GM12878 (cell line): ENCODE results near the gene CSH2. TPM values are rescaled to one million over a fixed set of nuclear protein-coding genes. Genes with fewer than 3 reads are reported as not detected.

Source experiments
- CBFB ChIP-seq: IDR thresholded peaks from 2 replicates; pipeline ENCODE4 v1.6.1; 2016; ENCODE audit warnings: antibody characterized with exemption, low read depth
- CHD1 ChIP-seq: IDR thresholded peaks from 2 replicates; pipeline ENCODE4 v1.6.1; 2012; ENCODE audit warnings: low read depth, low read length, improper control_type of control experiment
- CREB1 ChIP-seq: IDR thresholded peaks from 2 replicates; pipeline ENCODE4 v1.6.1; 2012; ENCODE audit warnings: low read depth, mild to moderate bottlenecking, inconsistent platforms
- HCFC1 ChIP-seq: fragments of 150-350 bp; IDR thresholded peaks from 2 replicates; pipeline ENCODE4 v1.6.1; 2014; ENCODE audit warnings: low read length
- HDAC2 ChIP-seq: fragments of 200-600 bp; sonication (generic); IDR thresholded peaks from 2 replicates; pipeline ENCODE4 v1.6.1; 2017
- HDAC6 ChIP-seq: fragments of 200-600 bp; sonication (generic); IDR thresholded peaks from one replicate; pipeline ENCODE4 v1.8.0; 2017; ENCODE audit warnings: antibody characterized with exemption; ENCODE audit not compliant: unreplicated experiment
- IRF4 ChIP-seq: IDR thresholded peaks from 2 replicates; pipeline ENCODE4 v1.6.1; 2011; ENCODE audit warnings: low read depth, low read length
- MEF2B ChIP-seq: fragments of 450-650 bp; IDR thresholded peaks from 2 replicates; pipeline ENCODE4 v1.6.1; 2018; ENCODE audit warnings: mild to moderate bottlenecking, moderate library complexity; ENCODE audit not compliant: partially characterized antibody, poor library complexity, severe bottlenecking
- MTA2 ChIP-seq: fragments of 450-650 bp; IDR thresholded peaks from 2 replicates; pipeline ENCODE4 v1.6.1; 2016; ENCODE audit warnings: low read depth, mild to moderate bottlenecking, moderate library complexity
- MYB ChIP-seq: fragments of 150-350 bp; IDR thresholded peaks from 2 replicates; pipeline ENCODE4 v1.6.1; 2014; ENCODE audit warnings: mild to moderate bottlenecking, low read depth, low read length, borderline replicate concordance
- MYC ChIP-seq: IDR thresholded peaks from 2 replicates; pipeline ENCODE4 v1.6.1; 2011; ENCODE audit warnings: mild to moderate bottlenecking, low read length, moderate library complexity, inconsistent platforms; ENCODE audit not compliant: insufficient read depth, insufficient replicate concordance, insufficient read length, severe bottlenecking
- PAX8 ChIP-seq: fragments of 450-650 bp; IDR thresholded peaks from 2 replicates; pipeline ENCODE4 v1.6.1; 2017; ENCODE audit warnings: mild to moderate bottlenecking, moderate library complexity
- RAD21 ChIP-seq: IDR thresholded peaks from 2 replicates; pipeline ENCODE4 v1.6.1; 2011; ENCODE audit warnings: mild to moderate bottlenecking, low read depth, low read length, moderate library complexity; ENCODE audit not compliant: insufficient read depth
- RB1 ChIP-seq: fragments of 450-650 bp; formaldehyde crosslinking; IDR thresholded peaks from 2 replicates; pipeline ENCODE4 v1.6.1; 2017; ENCODE audit warnings: mild to moderate bottlenecking, borderline replicate concordance
- RBBP5 ChIP-seq: fragments of 200-600 bp; sonication (generic); conservative IDR thresholded peaks from 2 replicates; pipeline ENCODE4 v1.6.1; 2016
- RELA ChIP-seq: fragments of 450-650 bp; IDR thresholded peaks from 2 replicates; pipeline ENCODE4 v1.8.0; 2014; ENCODE audit warnings: borderline replicate concordance; ENCODE audit not compliant: partially characterized antibody
- STAT3 ChIP-seq: IDR thresholded peaks from 2 replicates; pipeline ENCODE4 v1.6.1; 2011; ENCODE audit warnings: low read depth, low read length, improper control_type of control experiment
- TCF12 ChIP-seq: IDR thresholded peaks from 2 replicates; pipeline ENCODE4 v1.6.1; 2011; ENCODE audit warnings: low read depth, mild to moderate bottlenecking, low read length
- YY1 ChIP-seq: IDR thresholded peaks from 2 replicates; pipeline ENCODE4 v1.6.1; 2011; ENCODE audit warnings: low read depth, mild to moderate bottlenecking, low read length
- ZNF274 ChIP-seq: IDR thresholded peaks from one replicate; pipeline ENCODE4 v1.8.0; 2011; ENCODE audit not compliant: insufficient read length, insufficient read depth
- polyA plus RNA-seq, 11 experiments: library from polyadenylated mRNA; depleted of rRNA in 4 of 11; unstranded in 6 of 11; stranded (reverse) in 5 of 11; fragments of >200 nt; fragmentation: Nextera tagmentation in 4 of 11; fragmentation: Illumina TruSeq in 1 of 11; extraction: Ambion mirVana in 4 of 11; extraction: Trizol in 1 of 11; gene quantifications; 1 replicate in 1 of 11; 2 replicates in 10 of 11; pipeline versions ENCODE4 v1.2.1 to v1.2.3, GENCODE V29; 2011 to 2016; ENCODE audit warnings: inconsistent platforms in 2 of 11, missing spikeins in 2 of 11, low read depth in 1 of 11
- total RNA-seq, 4 experiments: library from RNA; depleted of rRNA in 3 of 4; stranded (reverse); fragments of >200 nt in 3 of 4; fragmentation: Illumina TruSeq in 1 of 4; extraction: Trizol in 1 of 4; gene quantifications; 2 replicates each; pipeline versions ENCODE4 v1.2.1 to v1.2.3, GENCODE V29; 2013 to 2021
- TF ChIP-seq, protein P1 (sequence below): fragments of 450-650 bp; IDR thresholded peaks from 2 replicates; pipeline ENCODE4 v1.6.1; 2017; ENCODE audit warnings: antibody characterized with exemption, mild to moderate bottlenecking, moderate library complexity
- TF ChIP-seq, protein P2 (sequence below): IDR thresholded peaks from 2 replicates; pipeline ENCODE4 v1.6.1; 2012; ENCODE audit warnings: low read depth, low read length, improper control_type of control experiment
- TF ChIP-seq, protein P3 (sequence below): fragments of 450-650 bp; IDR thresholded peaks from 2 replicates; pipeline ENCODE4 v1.6.1; 2017; ENCODE audit warnings: mild to moderate bottlenecking
- TF ChIP-seq, protein P4 (sequence below): fragments of 450-650 bp; IDR thresholded peaks from 2 replicates; pipeline ENCODE4 v1.6.1; 2018; ENCODE audit warnings: mild to moderate bottlenecking, low read depth, moderate library complexity; ENCODE audit not compliant: partially characterized antibody

The CSH2 gene
- total and polyA plus RNA-seq, 10 of the 15 experiments (the other 5 are each of a cell fraction or from before 2014, with no cell fraction given): not detected

DNA sequence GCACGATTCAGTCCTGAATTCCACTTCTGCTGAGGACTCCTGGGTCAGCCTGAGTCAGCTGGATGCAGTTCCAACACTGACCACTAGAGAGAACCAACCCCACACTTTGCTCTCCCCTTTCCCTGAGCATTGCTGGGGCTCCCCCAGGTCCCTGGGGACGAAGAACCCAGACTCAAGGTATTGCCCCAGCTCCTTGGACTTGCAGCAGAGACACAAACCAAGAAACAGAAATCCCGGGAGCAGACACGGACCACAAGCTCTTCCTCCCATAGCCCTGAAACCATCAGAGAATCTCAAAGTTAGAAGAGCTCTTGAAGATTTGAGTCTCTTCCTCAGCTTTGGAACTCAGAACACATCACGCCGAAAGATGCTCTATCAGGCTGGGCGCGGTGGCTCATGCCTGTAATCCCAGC, 45.8 kb upstream of the CSH2 start (continued):
- TF ChIP-seq, protein P1, sequence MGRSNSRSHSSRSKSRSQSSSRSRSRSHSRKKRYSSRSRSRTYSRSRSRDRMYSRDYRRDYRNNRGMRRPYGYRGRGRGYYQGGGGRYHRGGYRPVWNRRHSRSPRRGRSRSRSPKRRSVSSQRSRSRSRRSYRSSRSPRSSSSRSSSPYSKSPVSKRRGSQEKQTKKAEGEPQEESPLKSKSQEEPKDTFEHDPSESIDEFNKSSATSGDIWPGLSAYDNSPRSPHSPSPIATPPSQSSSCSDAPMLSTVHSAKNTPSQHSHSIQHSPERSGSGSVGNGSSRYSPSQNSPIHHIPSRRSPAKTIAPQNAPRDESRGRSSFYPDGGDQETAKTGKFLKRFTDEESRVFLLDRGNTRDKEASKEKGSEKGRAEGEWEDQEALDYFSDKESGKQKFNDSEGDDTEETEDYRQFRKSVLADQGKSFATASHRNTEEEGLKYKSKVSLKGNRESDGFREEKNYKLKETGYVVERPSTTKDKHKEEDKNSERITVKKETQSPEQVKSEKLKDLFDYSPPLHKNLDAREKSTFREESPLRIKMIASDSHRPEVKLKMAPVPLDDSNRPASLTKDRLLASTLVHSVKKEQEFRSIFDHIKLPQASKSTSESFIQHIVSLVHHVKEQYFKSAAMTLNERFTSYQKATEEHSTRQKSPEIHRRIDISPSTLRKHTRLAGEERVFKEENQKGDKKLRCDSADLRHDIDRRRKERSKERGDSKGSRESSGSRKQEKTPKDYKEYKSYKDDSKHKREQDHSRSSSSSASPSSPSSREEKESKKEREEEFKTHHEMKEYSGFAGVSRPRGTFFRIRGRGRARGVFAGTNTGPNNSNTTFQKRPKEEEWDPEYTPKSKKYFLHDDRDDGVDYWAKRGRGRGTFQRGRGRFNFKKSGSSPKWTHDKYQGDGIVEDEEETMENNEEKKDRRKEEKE: no peak
- TF ChIP-seq HCFC1 (no peak), RBBP5 (no peak), YY1 (peak; percentile 55; the same call in 1 of the 2 replicates), TCF12 (no peak), MEF2B (peak; percentile 99), CHD1 (no peak), ZNF274 (no peak), CBFB (no peak), RELA (peak; percentile 77), CREB1 (no peak), HDAC6 (no peak), MYC (no peak), RAD21 (peak; percentile 97), MTA2 (no peak), STAT3 (no peak), IRF4 (peak; percentile 73), MYB (no peak), RB1 (peak; percentile 95; the same call in 1 of the 2 replicates), HDAC2 (no peak), PAX8 (no peak)
- TF ChIP-seq, protein P2, sequence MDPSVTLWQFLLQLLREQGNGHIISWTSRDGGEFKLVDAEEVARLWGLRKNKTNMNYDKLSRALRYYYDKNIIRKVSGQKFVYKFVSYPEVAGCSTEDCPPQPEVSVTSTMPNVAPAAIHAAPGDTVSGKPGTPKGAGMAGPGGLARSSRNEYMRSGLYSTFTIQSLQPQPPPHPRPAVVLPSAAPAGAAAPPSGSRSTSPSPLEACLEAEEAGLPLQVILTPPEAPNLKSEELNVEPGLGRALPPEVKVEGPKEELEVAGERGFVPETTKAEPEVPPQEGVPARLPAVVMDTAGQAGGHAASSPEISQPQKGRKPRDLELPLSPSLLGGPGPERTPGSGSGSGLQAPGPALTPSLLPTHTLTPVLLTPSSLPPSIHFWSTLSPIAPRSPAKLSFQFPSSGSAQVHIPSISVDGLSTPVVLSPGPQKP: no peak
- TF ChIP-seq, protein P3, sequence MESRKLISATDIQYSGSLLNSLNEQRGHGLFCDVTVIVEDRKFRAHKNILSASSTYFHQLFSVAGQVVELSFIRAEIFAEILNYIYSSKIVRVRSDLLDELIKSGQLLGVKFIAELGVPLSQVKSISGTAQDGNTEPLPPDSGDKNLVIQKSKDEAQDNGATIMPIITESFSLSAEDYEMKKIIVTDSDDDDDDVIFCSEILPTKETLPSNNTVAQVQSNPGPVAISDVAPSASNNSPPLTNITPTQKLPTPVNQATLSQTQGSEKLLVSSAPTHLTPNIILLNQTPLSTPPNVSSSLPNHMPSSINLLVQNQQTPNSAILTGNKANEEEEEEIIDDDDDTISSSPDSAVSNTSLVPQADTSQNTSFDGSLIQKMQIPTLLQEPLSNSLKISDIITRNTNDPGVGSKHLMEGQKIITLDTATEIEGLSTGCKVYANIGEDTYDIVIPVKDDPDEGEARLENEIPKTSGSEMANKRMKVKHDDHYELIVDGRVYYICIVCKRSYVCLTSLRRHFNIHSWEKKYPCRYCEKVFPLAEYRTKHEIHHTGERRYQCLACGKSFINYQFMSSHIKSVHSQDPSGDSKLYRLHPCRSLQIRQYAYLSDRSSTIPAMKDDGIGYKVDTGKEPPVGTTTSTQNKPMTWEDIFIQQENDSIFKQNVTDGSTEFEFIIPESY: no peak
- TF ChIP-seq, protein P4, sequence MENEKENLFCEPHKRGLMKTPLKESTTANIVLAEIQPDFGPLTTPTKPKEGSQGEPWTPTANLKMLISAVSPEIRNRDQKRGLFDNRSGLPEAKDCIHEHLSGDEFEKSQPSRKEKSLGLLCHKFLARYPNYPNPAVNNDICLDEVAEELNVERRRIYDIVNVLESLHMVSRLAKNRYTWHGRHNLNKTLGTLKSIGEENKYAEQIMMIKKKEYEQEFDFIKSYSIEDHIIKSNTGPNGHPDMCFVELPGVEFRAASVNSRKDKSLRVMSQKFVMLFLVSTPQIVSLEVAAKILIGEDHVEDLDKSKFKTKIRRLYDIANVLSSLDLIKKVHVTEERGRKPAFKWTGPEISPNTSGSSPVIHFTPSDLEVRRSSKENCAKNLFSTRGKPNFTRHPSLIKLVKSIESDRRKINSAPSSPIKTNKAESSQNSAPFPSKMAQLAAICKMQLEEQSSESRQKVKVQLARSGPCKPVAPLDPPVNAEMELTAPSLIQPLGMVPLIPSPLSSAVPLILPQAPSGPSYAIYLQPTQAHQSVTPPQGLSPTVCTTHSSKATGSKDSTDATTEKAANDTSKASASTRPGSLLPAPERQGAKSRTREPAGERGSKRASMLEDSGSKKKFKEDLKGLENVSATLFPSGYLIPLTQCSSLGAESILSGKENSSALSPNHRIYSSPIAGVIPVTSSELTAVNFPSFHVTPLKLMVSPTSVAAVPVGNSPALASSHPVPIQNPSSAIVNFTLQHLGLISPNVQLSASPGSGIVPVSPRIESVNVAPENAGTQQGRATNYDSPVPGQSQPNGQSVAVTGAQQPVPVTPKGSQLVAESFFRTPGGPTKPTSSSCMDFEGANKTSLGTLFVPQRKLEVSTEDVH: no peak
